Osteocyte (in vitro differentiated cells): Measurements from ENCODE around the gene SGK1. TPM values are rescaled to one million over a fixed set of nuclear protein-coding genes. Genes with fewer than 3 reads are reported as not detected.

ENCODE experiments used
- DNase-seq: peaks from one replicate; pipeline ENCODE4 v3.0.0; 2021; ENCODE audit warnings: mixed read lengths; ENCODE audit not compliant: unreplicated experiment; ENCODE audit errors: extremely low spot score
- H3K27ac Mint-ChIP-seq: one replicate; pipeline ENCODE4 v1.8.0; 2021; ENCODE audit warnings: mild to moderate bottlenecking, mixed read lengths; ENCODE audit not compliant: unreplicated experiment
- H3K27me3 Mint-ChIP-seq: one replicate; pipeline ENCODE4 v1.8.0; 2021; ENCODE audit warnings: mixed read lengths; ENCODE audit not compliant: unreplicated experiment
- H3K36me3 Mint-ChIP-seq: one replicate; pipeline ENCODE4 v1.8.0; 2021; ENCODE audit warnings: mixed read lengths; ENCODE audit not compliant: unreplicated experiment
- H3K4me1 Mint-ChIP-seq: one replicate; pipeline ENCODE4 v1.8.0; 2021; ENCODE audit warnings: mixed read lengths; ENCODE audit not compliant: unreplicated experiment
- H3K4me3 Mint-ChIP-seq: one replicate; pipeline ENCODE4 v1.8.0; 2021; ENCODE audit warnings: mild to moderate bottlenecking, moderate library complexity, mixed read lengths; ENCODE audit not compliant: unreplicated experiment
- H3K9me3 Mint-ChIP-seq: one replicate; pipeline ENCODE4 v1.8.0; 2021; ENCODE audit warnings: mixed read lengths; ENCODE audit not compliant: unreplicated experiment
- total RNA-seq: library from RNA; stranded (reverse); gene quantifications from 2 replicates; pipeline ENCODE4 v1.2.1, GENCODE V29; 2021
- TF ChIP-seq, protein P1 (sequence below): fragments of 200-600 bp; sonication (generic); IDR thresholded peaks from 2 replicates; pipeline ENCODE4 v1.5.0; 2021; ENCODE audit warnings: antibody characterized with exemption, mild to moderate bottlenecking, moderate library complexity

SGK1 gene
- total RNA-seq, 1 donor from 2014 or later: 448 TPM

DNA sequence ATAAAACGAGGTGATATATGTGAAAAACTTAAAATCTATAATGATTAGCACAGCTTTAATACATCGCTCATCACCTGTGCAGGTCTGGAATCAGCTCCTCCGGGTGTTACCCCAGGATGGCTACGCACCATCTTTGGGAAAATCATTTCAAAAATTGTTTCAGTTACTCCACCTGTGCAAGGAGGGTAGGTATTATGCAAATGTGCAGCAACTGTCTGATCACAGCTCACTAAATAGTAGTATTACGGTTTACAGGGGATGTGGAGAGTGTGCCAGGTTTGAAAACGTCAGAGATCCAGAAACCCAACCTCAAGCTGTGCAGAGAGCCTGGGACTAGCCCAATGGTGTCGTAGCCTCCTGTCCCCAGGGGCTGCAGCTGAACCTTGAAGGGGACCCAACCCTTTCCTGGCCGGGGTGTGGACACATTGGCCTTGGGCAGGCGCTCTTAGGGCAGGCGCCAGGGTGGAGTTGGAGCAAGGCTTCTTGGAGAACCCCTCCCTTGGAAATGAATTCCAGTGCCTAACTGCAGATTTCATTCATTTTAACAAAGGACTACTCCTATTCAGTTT, 24.2 kb upstream of the SGK1 start:
- no peaks in the 10 kb centered on the region for H3K27me3 Mint-ChIP-seq
- TF ChIP-seq, protein P1, sequence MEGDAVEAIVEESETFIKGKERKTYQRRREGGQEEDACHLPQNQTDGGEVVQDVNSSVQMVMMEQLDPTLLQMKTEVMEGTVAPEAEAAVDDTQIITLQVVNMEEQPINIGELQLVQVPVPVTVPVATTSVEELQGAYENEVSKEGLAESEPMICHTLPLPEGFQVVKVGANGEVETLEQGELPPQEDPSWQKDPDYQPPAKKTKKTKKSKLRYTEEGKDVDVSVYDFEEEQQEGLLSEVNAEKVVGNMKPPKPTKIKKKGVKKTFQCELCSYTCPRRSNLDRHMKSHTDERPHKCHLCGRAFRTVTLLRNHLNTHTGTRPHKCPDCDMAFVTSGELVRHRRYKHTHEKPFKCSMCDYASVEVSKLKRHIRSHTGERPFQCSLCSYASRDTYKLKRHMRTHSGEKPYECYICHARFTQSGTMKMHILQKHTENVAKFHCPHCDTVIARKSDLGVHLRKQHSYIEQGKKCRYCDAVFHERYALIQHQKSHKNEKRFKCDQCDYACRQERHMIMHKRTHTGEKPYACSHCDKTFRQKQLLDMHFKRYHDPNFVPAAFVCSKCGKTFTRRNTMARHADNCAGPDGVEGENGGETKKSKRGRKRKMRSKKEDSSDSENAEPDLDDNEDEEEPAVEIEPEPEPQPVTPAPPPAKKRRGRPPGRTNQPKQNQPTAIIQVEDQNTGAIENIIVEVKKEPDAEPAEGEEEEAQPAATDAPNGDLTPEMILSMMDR: no peak
- H3K27ac Mint-ChIP-seq: no peak overlapping the region
- DNase-seq: no peak
- peaks cover 11% of the 10 kb centered on the region for H3K4me1 Mint-ChIP-seq
- H3K9me3 Mint-ChIP-seq: no peaks in the 10 kb centered on the region
- H3K4me3 Mint-ChIP-seq: no peak overlapping the region
- no peaks in the 10 kb centered on the region for H3K36me3 Mint-ChIP-seq

DNA sequence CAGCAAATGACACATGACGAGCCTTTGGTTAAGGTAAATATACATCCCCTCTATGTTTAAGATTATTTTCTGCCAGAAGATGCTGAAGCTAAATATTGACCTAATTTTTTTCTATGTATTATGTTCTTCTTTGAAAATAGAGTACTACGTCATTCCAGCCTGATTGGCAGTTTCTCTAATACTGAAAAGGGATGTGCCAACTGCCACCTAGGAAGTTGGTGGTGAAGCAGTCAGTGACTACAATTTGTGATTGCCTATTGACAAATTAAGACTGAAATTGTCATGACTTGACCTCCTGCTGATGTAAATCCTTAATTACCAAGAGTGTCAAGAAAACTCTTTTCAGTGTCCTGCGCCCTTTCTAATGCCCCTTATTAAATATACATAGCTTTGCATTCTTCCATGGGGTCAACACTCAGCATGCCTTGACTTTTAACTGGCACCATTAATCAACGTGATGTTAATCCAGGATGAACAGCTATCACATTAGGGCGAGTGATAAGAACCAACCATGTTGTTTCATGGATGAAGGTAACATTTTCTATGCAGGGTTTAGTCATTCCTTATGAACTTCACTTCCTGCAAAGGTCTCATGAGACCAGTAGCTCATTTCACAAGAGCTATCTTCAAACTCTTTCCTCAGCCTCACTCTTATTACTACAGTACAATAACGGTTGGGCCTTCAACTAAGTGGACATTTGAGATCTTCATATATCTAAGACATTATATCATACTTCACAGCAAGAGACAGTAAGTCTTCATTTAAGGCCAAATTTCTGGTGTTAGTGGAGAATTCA, 22.5 kb upstream of the SGK1 start:
- H3K4me1 Mint-ChIP-seq: peaks cover 7% of the 10 kb centered on the region
- H3K27ac Mint-ChIP-seq: no peak overlapping the region
- no peak overlapping the region for H3K4me3 Mint-ChIP-seq
- DNase-seq: no peak
- no peaks in the 10 kb centered on the region for H3K36me3 Mint-ChIP-seq
- H3K9me3 Mint-ChIP-seq: no peaks in the 10 kb centered on the region
- TF ChIP-seq, protein P1: no peak
- no peaks in the 10 kb centered on the region for H3K27me3 Mint-ChIP-seq

DNA sequence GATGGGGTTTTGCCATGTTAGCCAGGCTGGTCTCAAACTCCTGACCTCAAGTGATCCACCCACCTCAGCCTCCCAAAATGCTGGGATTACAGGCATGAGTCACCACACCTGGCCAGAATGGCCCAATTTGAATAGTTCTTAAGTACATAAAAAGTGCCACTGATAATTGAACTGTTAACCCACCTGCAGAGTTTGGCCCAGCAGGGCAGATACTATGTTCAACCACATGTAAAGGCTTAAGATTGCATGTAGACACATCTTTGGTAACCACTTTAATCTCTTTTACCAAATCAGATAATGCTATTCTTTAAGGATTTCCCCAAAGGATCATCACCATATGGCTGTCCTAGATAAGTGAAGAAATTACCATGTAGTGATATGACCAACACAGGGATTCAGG, 21.3 kb upstream of the SGK1 start:
- DNase-seq: no peak
- Mint-ChIP-seq H3K4me1 (peaks cover 7% of the 10 kb centered on the region), H3K27me3 (no peaks in the 10 kb centered on the region), H3K9me3 (no peaks in the 10 kb centered on the region), H3K4me3 (no peak overlapping the region), H3K36me3 (no peaks in the 10 kb centered on the region), H3K27ac (no peak overlapping the region)
- TF ChIP-seq, protein P1: no peak

DNA sequence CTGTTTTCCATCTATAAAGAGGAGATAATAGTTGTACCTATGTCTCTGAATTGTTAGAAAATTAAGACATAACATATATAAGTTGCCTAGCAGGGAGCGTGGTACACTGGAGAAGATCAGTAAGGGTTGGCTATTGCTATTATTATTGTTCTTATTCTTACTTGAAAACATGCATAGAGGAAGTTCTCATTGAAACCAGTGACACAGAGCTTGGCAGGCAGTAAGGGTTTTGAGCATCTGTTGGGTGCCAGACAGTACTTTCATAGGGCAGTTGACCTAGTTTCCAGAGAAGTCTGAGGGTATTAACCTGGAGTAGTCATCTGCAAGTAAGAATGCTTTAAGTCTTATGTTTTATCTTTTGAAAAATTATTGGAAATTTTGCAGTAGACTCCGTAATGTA, 13.3 kb upstream of the SGK1 start:
- Mint-ChIP-seq H3K4me1 (no peaks in the 10 kb centered on the region), H3K9me3 (peaks cover 2% of the 10 kb centered on the region), H3K27me3 (no peaks in the 10 kb centered on the region), H3K36me3 (peaks cover under 1% of the 10 kb centered on the region), H3K4me3 (no peak overlapping the region), H3K27ac (no peak overlapping the region)
- TF ChIP-seq, protein P1: no peak
- no peak for DNase-seq

DNA sequence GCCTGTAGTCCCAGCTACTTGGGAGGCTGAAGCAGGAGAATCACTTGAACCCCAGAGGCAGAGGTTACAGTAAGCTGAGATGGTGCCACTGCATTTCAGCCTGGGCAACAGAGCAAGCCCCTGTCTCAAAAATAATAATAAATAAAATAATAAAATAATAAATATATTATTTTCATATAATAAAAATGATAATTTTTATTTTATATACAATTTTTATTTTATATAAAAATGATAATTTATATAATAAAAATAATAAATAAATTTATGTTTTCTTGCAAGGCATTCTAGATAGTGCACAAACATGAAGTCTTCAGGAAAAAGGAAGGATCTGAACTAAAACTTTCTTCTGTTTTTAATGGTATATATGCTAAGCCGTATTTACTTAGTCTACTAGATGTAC, 12.6 kb upstream of the SGK1 start:
- no peaks in the 10 kb centered on the region for H3K27me3 Mint-ChIP-seq
- TF ChIP-seq, protein P1: no peak
- no peaks in the 10 kb centered on the region for H3K4me1 Mint-ChIP-seq
- H3K4me3 Mint-ChIP-seq: no peak overlapping the region
- H3K27ac Mint-ChIP-seq: no peak overlapping the region
- H3K36me3 Mint-ChIP-seq: peaks cover 2% of the 10 kb centered on the region
- DNase-seq: no peak
- peaks cover 3% of the 10 kb centered on the region for H3K9me3 Mint-ChIP-seq
